HAP-1 (cell line): ENCODE results near the gene ZNF687.

Experiments used
- DNase-seq, 2 experiments: peaks; one replicate each; pipeline ENCODE4 v3.0.0-alpha.2; 2016 to 2020; ENCODE audit warnings: low spot score in 2 of 2
- H3K27me3 ChIP-seq: fragments of 250-450 bp; sonication (Bioruptor Pico); 2 replicates; pipeline ENCODE4 v1.5.1; 2020; ENCODE audit warnings: low read depth, mild to moderate bottlenecking, moderate library complexity
- H3K36me3 ChIP-seq: fragments of 250-450 bp; sonication (Bioruptor Pico); replicated peaks from 2 replicates; pipeline ENCODE4 v1.5.1; 2020; ENCODE audit warnings: mild to moderate bottlenecking
- H3K4me1 ChIP-seq: fragments of 250-450 bp; sonication (Bioruptor Pico); 2 replicates; pipeline ENCODE4 v1.5.1; 2020; ENCODE audit warnings: mild to moderate bottlenecking
- H3K4me3 ChIP-seq: fragments of 250-450 bp; sonication (Bioruptor Pico); 2 replicates; pipeline ENCODE4 v1.5.1; 2020; ENCODE audit warnings: mild to moderate bottlenecking, moderate library complexity
- H3K9me3 ChIP-seq: fragments of 250-450 bp; sonication (Bioruptor Pico); 2 replicates; pipeline ENCODE4 v1.5.1; 2020; ENCODE audit warnings: mild to moderate bottlenecking, moderate library complexity
- in situ Hi-C: fragments of 300-500 bp; cut with MboI; formaldehyde crosslinking; loops from 3 replicates; pipeline ENCODE4 v1.14.3; 2020; ENCODE audit warnings: low sequenced_read_pairs, inconsistent platforms, mixed read lengths

The ZNF687 gene

DNA sequence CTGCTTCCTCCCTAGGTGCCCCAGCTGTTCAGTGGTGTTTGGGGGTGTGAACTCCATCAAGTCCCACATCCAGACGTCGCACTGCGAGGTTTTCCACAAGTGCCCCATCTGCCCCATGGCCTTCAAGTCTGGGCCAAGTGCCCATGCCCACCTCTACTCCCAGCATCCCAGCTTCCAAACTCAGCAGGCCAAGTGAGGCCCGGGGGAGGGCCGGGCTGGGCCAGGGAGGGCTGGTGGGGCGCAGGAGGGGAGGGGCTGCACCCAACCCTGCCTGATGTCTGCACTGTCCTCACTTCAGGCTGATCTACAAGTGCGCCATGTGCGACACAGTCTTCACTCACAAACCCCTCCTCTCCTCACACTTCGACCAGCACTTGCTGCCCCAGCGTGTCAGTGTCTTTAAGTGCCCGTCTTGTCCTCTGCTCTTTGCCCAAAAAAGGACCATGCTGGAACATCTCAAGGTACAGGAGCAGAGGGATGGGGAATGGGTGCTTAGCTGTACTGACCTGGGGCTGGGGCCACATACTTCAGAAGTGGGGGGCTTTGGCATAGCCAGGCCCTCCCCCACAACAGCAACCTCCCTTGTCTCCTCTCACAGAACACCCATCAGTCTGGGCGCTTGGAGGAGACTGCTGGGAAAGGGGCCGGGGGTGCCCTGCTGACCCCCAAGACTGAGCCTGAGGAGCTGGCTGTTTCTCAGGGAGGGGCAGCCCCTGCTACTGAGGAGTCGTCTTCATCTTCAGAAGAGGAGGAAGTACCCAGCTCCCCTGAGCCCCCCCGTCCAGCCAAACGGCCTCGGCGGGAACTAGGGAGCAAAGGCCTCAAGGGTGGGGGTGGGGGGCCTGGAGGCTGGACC, 7.2 kb downstream of the ZNF687 start:
- H3K4me3 ChIP-seq: no peak overlapping the region
- in situ Hi-C loops: no loop called here
- no peak for DNase-seq
- H3K4me1 ChIP-seq: no peaks in the 10 kb centered on the region
- H3K9me3 ChIP-seq: no peaks in the 10 kb centered on the region
- H3K27me3 ChIP-seq: no peaks in the 10 kb centered on the region
- H3K36me3 ChIP-seq: peaks cover 81% of the 10 kb centered on the region

- in situ Hi-C loops: no loop called here
- no peaks in the 10 kb centered on the region for H3K27me3 ChIP-seq
- peaks cover 6% of the 10 kb centered on the region for H3K4me1 ChIP-seq
- no peak overlapping the region for H3K4me3 ChIP-seq
- peaks cover 86% of the 10 kb centered on the region for H3K36me3 ChIP-seq
- no peaks in the 10 kb centered on the region for H3K9me3 ChIP-seq
- DNase-seq: no peak
Observed at GRCh38 chr1:151289991-151290708, 8.1 kb downstream of the ZNF687 start.

DNA sequence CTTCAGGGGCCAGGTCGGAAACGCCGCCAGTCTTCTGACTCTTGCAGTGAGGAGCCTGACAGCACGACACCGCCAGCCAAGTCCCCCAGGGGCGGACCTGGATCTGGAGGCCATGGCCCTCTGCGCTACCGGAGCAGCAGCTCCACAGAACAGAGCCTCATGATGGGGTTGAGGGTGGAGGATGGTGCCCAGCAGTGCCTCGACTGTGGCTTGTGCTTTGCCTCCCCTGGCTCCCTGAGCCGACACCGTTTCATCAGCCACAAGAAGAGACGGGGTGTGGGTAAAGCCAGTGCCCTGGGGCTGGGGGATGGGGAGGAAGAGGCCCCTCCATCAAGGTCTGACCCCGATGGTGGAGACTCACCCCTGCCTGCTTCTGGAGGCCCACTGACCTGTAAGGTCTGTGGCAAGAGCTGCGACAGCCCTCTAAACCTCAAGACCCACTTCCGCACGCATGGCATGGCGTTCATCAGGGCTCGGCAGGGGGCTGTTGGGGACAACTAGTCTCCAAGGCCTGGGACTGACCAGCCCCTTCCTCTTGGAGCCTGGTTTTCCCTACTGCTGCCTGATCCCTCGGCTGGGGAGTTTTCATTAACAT, 8.7 kb downstream of the ZNF687 start:
- Histone ChIP-seq H3K27me3 (no peaks in the 10 kb centered on the region), H3K4me3 (no peak overlapping the region), H3K9me3 (no peaks in the 10 kb centered on the region), H3K4me1 (peaks cover 10% of the 10 kb centered on the region), H3K36me3 (peaks cover 88% of the 10 kb centered on the region)
- in situ Hi-C loops: no loop called here
- DNase-seq: no peak

DNA sequence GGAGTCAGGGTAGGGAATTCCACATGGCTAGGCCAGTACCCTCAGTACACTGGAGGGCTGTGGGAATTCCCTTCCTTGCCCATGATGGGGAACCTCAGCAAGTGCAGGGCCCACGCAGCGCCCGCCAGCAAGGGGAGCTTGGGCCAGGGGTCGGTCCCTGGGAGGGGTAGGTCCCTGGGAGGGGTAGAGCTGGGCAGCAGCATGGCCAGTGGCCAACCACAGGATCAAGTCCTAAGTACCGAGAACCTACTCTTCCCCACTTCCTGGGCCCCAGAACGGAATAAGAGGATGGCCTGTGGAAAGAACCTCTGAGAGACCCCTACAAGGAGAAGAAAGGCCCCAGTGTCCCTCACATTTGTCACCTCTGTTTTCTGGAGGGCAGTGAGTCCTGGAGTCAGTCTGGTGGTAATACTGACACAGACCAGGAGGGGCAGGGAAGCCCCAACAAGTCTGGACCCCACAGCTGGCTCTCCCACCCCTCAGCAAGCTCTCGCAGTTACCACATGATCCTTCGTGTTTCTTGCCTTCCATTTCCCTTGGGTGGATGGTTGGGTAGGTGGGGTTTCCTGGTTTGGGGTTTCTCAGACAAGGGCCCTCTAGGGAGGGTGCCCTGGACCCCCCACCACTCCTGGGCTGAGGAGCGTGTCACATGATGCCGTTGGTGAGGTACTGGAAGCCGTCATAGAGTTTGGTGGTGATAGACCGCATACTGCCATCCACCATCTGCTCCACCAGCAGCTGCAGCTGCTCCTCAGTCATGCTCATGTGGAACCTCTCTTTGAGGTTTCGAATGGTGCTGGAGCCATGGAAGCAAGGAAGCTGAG, 10.3 kb downstream of the ZNF687 start:
- in situ Hi-C loops: no loop called here
- Histone ChIP-seq H3K9me3 (no peaks in the 10 kb centered on the region), H3K36me3 (peaks cover 82% of the 10 kb centered on the region), H3K4me3 (no peak overlapping the region), H3K27me3 (no peaks in the 10 kb centered on the region), H3K4me1 (peaks cover 10% of the 10 kb centered on the region)
- DNase-seq: no peak

- H3K36me3 ChIP-seq: peaks cover 80% of the 10 kb centered on the region
- in situ Hi-C loops: no loop called here
Observed at GRCh38 chr1:151293093-151293492, 11.0 kb downstream of the ZNF687 start.

GRCh38 chr1:151294742-151295462, 12.8 kb downstream of the ZNF687 start:
- Histone ChIP-seq H3K4me1 (peaks cover 10% of the 10 kb centered on the region), H3K9me3 (no peaks in the 10 kb centered on the region), H3K36me3 (peaks cover 80% of the 10 kb centered on the region), H3K27me3 (no peaks in the 10 kb centered on the region), H3K4me3 (no peak overlapping the region)
- in situ Hi-C loops: no loop called here
- DNase-seq: peak; percentile 57 to 64

More at GRCh38 chr1:151293093-151293492, 11.0 kb downstream of the ZNF687 start:
- DNase-seq: no peak
- Histone ChIP-seq H3K4me1 (peaks cover 10% of the 10 kb centered on the region), H3K9me3 (no peaks in the 10 kb centered on the region), H3K4me3 (no peak overlapping the region), H3K27me3 (no peaks in the 10 kb centered on the region)

GRCh38 chr1:151309811-151310323, 27.8 kb downstream of the ZNF687 start:
- Histone ChIP-seq H3K36me3 (peaks cover 61% of the 10 kb centered on the region), H3K4me3 (no peak overlapping the region), H3K4me1 (no peaks in the 10 kb centered on the region), H3K27me3 (no peaks in the 10 kb centered on the region), H3K9me3 (no peaks in the 10 kb centered on the region)
- no peak for DNase-seq
- in situ Hi-C loops: no loop called here

- H3K9me3 ChIP-seq: no peaks in the 10 kb centered on the region
- H3K36me3 ChIP-seq: peaks cover 57% of the 10 kb centered on the region
- in situ Hi-C loops: no loop called here
- no peak for DNase-seq
- no peaks in the 10 kb centered on the region for H3K4me1 ChIP-seq
- H3K27me3 ChIP-seq: no peaks in the 10 kb centered on the region
- no peak overlapping the region for H3K4me3 ChIP-seq
Observed at GRCh38 chr1:151311011-151311410, 28.9 kb downstream of the ZNF687 start.

GRCh38 chr1:151311589-151312331, 29.7 kb downstream of the ZNF687 start:
- no peak for DNase-seq
- Histone ChIP-seq H3K36me3 (peaks cover 55% of the 10 kb centered on the region), H3K4me3 (no peak overlapping the region), H3K4me1 (no peaks in the 10 kb centered on the region), H3K27me3 (no peaks in the 10 kb centered on the region), H3K9me3 (no peaks in the 10 kb centered on the region)
- in situ Hi-C loops: no loop called here

DNA sequence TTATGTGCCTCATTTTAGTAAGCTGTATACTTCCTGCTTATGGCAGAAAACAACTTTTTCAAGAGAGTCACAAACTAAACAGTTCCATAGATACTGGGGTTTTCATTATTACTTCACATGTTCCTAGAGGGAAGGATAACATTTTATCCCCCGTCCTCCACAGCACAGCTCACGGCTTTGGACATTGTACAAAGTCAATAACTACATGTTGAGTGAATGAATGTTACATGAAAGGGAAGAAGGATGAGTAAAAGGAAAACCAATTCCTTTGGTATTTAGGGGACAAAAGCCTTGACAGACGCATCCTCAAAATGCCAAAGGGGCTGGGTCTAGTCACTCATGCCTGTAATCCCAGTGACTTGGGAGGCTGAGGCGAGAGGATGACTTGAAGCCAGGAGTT, 30.3 kb downstream of the ZNF687 start:
- Histone ChIP-seq H3K27me3 (no peaks in the 10 kb centered on the region), H3K4me1 (no peaks in the 10 kb centered on the region), H3K4me3 (no peak overlapping the region), H3K9me3 (no peaks in the 10 kb centered on the region), H3K36me3 (peaks cover 49% of the 10 kb centered on the region)
- in situ Hi-C loops: no loop called here
- no peak for DNase-seq

- in situ Hi-C loops: no loop called here
- Histone ChIP-seq H3K4me1 (no peaks in the 10 kb centered on the region), H3K27me3 (no peaks in the 10 kb centered on the region), H3K36me3 (peaks cover 45% of the 10 kb centered on the region), H3K4me3 (no peak overlapping the region), H3K9me3 (no peaks in the 10 kb centered on the region)
- no peak for DNase-seq
Observed at GRCh38 chr1:151312826-151313225, 30.7 kb downstream of the ZNF687 start.

GRCh38 chr1:151313501-151313900, 31.4 kb downstream of the ZNF687 start:
- DNase-seq: no peak
- Histone ChIP-seq H3K4me1 (no peaks in the 10 kb centered on the region), H3K27me3 (no peaks in the 10 kb centered on the region), H3K4me3 (no peak overlapping the region), H3K9me3 (no peaks in the 10 kb centered on the region), H3K36me3 (peaks cover 38% of the 10 kb centered on the region)
- in situ Hi-C loops: no loop called here
